ENCODE results near the gene MBP. TPM values are rescaled to one million over a fixed set of nuclear protein-coding genes. Genes with fewer than 3 reads are reported as not detected.

The MBP gene
- total and polyA plus RNA-seq, 2 of the 4 experiments (the other 2 are of a cell fraction) = 0.72 to 0.90 TPM

- Histone ChIP-seq H3K9ac (ENCODE audit: low read depth, low read length) (peak overlapping the region; percentile 73), H3K14ac (replicated peaks; ENCODE audit: low read depth, low read length) (no peak overlapping the region; the same call in 1 of the 2 replicates), H4K91ac (ENCODE audit: insufficient read depth, low read depth, low read length) (no peak overlapping the region; the same call in 1 of the 2 replicates), H2BK5ac (ENCODE audit: low read depth, low read length, poor library complexity, severe bottlenecking) (no peak overlapping the region), H2AK5ac (ENCODE audit: low read depth, low read length) (peak overlapping the region; percentile 7; the same call in 1 of the 2 replicates), H3K18ac (ENCODE audit: low read depth, low read length) (peak overlapping the region; percentile 43; the same call in 1 of the 2 replicates), H4K5ac (ENCODE audit: low read depth, low read length) (peak overlapping the region; percentile 54; the same call in 1 of the 2 replicates), H2AK9ac (replicated peaks; ENCODE audit: low read depth, low read length, poor library complexity) (no peak overlapping the region), H3K4me2 (ENCODE audit: low read depth, low read length) (peak overlapping the region; percentile 88), H3K27me3 (ENCODE audit: control insufficient read depth, insufficient read depth, low read length) (peaks cover 16% of the 10 kb centered on the region), H3K27ac (ENCODE audit: insufficient read depth, low read length) (peak overlapping the region; percentile 15; the same call in 1 of the 2 replicates), H3K23ac (ENCODE audit: low read depth, low read length) (peak overlapping the region; percentile 42; the same call in 1 of the 2 replicates), H2BK15ac (ENCODE audit: low read depth, low read length) (peak overlapping the region; percentile 44; the same call in 1 of the 3 replicates), H3K56ac (ENCODE audit: extremely low read depth, insufficient read depth, low read length) (no peak overlapping the region), H3K4ac (ENCODE audit: low read depth, low read length) (peak overlapping the region; percentile 14; the same call in 1 of the 2 replicates), H3K4me3 (ENCODE audit: insufficient read depth, low read depth, low read length) (peak overlapping the region; percentile 50), H2AFZ (replicated peaks; ENCODE audit: low read length, poor library complexity) (peak overlapping the region; percentile 89), H3K36me3 (ENCODE audit: control insufficient read depth, insufficient read depth, low read length) (no peaks in the 10 kb centered on the region), H3K9me1 (ENCODE audit: insufficient read depth, low read length) (no peaks in the 10 kb centered on the region), H3K4me1 (ENCODE audit: control insufficient read depth, insufficient read depth, low read length) (peaks cover 13% of the 10 kb centered on the region), H2BK20ac (ENCODE audit: low read depth, low read length) (peak overlapping the region; percentile 72; the same call in 1 of the 2 replicates), H4K20me1 (ENCODE audit: insufficient read depth, low read length) (no peaks in the 10 kb centered on the region), H3K79me1 (ENCODE audit: low read depth in 1 of 2, low read length in 2 of 2) (peaks cover 3 to 11% of the 10 kb centered on the region in 2 experiments; a peak in 1 of 4 replicates), H4K8ac (ENCODE audit: low read depth in 2 of 2, low read length in 2 of 2) (peak overlapping the region in 1 of 2 experiments; percentile 49; a peak in 1 of 4 replicates), H3K9me3 (ENCODE audit: control insufficient read depth, insufficient read depth, low read length) (no peaks in the 10 kb centered on the region), H2BK120ac (ENCODE audit: low read depth, low read length) (peak overlapping the region; percentile 20; the same call in 1 of the 2 replicates)
- TF ChIP-seq CTCF (conservative IDR thresholded peaks at IDR 0.05; ENCODE audit: low read depth, low read length) (no peak), POLR2A (IDR thresholded peaks at IDR 0.05; ENCODE audit: low read depth, low read length) (no peak), MAZ (IDR thresholded peaks at IDR 0.05; ENCODE audit: borderline replicate concordance, low read depth, low read length) (no peak), RCOR1 (IDR thresholded peaks at IDR 0.05; ENCODE audit: insufficient replicate concordance, low read length) (no peak), SMC3 (IDR thresholded peaks at IDR 0.05; ENCODE audit: low read depth, low read length) (no peak), BHLHE40 (IDR thresholded peaks at IDR 0.05; ENCODE audit: low read depth, low read length) (no peak), MAFK (IDR thresholded peaks at IDR 0.05; ENCODE audit: low read depth, low read length) (no peak), MXI1 (IDR thresholded peaks at IDR 0.05; ENCODE audit: borderline replicate concordance, low read depth, low read length) (no peak), CEBPB (IDR thresholded peaks at IDR 0.05; ENCODE audit: low read depth, low read length) (no peak), ELK1 (IDR thresholded peaks at IDR 0.05; ENCODE audit: borderline replicate concordance, low read depth, low read length) (no peak)
- intact Hi-C loops (cut with micrococcal nuclease) = no loop called here
- DNase-seq (no peak), ATAC-seq (ENCODE audit: low read depth) (peak; percentile 76)
- dilution Hi-C loops (cut with HindIII; ENCODE audit: low sequenced_read_pairs, unreplicated experiment) = no loop called here
- in situ Hi-C loops (cut with MboI; ENCODE audit: low sequenced_read_pairs) = no loop called here
- no TSS peak for BruUV-seq (replicated peaks)
- 6% methylated on average over 55 of the region's 76 CpGs; no CpG with 5 or more reads in 1 of the 2 experiments for WGBS, 2 experiments (ENCODE audit: extremely low coverage in 2 of 2, insufficient read length in 1 of 2)
- CTCF ChIA-PET = interaction anchor here (1.1 to 1.2 kb wide), 2 partner anchors 29 to 63 kb away, joined by 3 read pairs; no protein-coding TSS in a partner anchor
- POLR2A ChIA-PET (ENCODE audit: unreplicated experiment) = no interaction called here
These were observed 773 bp downstream of the MBP start for GRCh38 chr18:77131652-77132368.

Data from IMR-90 (cell line).